ENCODE measurements around the gene SPAAR. TPM values are rescaled to one million over a fixed set of nuclear protein-coding genes. Genes with fewer than 3 reads are reported as not detected.
"Not testable (repeated sequence)": the region's sequence is repeated elsewhere in the genome, so short reads cannot be mapped to it uniquely, and the experiment has no call there.

Gene SPAAR
- total RNA-seq, 3 donors from 2014 or later (not counting 1 experiment from before 2014, with no cell fraction given): not detected

DNA sequence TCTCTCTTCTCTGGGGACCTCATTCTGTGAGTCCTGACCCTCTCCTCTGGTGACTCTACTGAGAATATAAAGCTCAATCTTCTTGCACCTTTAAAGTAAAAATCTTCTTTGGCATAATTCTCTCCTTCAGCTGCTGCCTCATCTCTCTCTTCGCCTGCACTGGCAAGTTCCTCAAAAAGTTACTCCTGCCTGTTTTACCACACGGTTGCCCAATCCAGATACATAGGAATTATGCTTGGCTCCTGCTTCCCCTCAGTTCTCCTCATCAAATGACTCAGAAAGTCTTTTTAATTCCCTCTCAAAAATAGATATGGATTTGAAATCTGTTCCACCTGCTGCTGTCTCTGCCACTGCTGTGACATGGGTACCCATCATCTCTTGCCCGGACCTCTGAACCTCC, 17.6 kb upstream of the SPAAR start:
- Mint-ChIP-seq H3K9me3 (no peaks in the 10 kb centered on the region), H3K4me3 (no peak overlapping the region), H3K27ac (no peak overlapping the region), H3K27me3 (ENCODE audit: low read depth in 2 of 2) (peaks cover 19 to 30% of the 10 kb centered on the region in 2 donors), H3K36me3 (no peaks in the 10 kb centered on the region), H3K4me1 (no peaks in the 10 kb centered on the region)
- whole genome bisulfite sequencing (ENCODE audit: insufficient coverage): 52% methylated on average over 3 of the region's 3 CpGs
- ATAC-seq (no peak), DNase-seq (no peak)
- Histone ChIP-seq H3K27ac (ENCODE audit: low read length) (no peak overlapping the region), H3K27me3 (ENCODE audit: control insufficient read depth, insufficient read depth, low read length) (peaks cover 4% of the 10 kb centered on the region), H3K4me1 (ENCODE audit: control insufficient read depth, insufficient read depth, low read length) (no peaks in the 10 kb centered on the region), H3K9me3 (ENCODE audit: control insufficient read depth, insufficient read depth, low read length) (no peaks in the 10 kb centered on the region), H3K4me3 (ENCODE audit: low read length) (no peak overlapping the region), H3K36me3 (ENCODE audit: control insufficient read depth, insufficient read depth, low read length) (no peaks in the 10 kb centered on the region)
- intact Hi-C loops (cut with micrococcal nuclease): no loop called here
- TF ChIP-seq, protein P1, sequence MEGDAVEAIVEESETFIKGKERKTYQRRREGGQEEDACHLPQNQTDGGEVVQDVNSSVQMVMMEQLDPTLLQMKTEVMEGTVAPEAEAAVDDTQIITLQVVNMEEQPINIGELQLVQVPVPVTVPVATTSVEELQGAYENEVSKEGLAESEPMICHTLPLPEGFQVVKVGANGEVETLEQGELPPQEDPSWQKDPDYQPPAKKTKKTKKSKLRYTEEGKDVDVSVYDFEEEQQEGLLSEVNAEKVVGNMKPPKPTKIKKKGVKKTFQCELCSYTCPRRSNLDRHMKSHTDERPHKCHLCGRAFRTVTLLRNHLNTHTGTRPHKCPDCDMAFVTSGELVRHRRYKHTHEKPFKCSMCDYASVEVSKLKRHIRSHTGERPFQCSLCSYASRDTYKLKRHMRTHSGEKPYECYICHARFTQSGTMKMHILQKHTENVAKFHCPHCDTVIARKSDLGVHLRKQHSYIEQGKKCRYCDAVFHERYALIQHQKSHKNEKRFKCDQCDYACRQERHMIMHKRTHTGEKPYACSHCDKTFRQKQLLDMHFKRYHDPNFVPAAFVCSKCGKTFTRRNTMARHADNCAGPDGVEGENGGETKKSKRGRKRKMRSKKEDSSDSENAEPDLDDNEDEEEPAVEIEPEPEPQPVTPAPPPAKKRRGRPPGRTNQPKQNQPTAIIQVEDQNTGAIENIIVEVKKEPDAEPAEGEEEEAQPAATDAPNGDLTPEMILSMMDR (IDR thresholded peaks at IDR 0.05): no peak

DNA sequence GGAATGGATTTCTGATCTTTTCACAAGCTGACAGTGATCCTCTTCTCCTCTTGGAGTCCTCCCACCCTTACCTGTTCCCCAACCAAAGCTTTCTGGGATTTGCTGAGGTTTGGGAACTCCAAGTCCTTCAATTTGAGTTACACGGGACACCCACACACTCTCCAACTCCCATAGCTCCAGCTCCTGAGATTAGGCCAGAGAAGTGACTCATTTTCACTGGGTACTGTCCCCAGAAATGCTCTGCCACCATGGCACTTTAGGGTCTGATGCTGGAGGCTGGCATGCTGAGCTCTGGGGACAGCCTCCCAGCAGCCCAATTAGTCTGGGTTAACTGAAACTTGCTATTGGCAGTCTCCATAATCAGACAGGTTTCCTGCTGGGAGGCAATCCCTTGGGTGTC, 17.2 kb upstream of the SPAAR start:
- ATAC-seq: no peak
- Histone ChIP-seq H3K36me3 (ENCODE audit: control insufficient read depth, insufficient read depth, low read length) (no peaks in the 10 kb centered on the region), H3K4me1 (ENCODE audit: control insufficient read depth, insufficient read depth, low read length) (no peaks in the 10 kb centered on the region), H3K27me3 (ENCODE audit: control insufficient read depth, insufficient read depth, low read length) (peaks cover 4% of the 10 kb centered on the region), H3K9me3 (ENCODE audit: control insufficient read depth, insufficient read depth, low read length) (no peaks in the 10 kb centered on the region), H3K4me3 (ENCODE audit: low read length) (no peak overlapping the region), H3K27ac (ENCODE audit: low read length) (no peak overlapping the region)
- intact Hi-C loops (cut with micrococcal nuclease): no loop called here
- TF ChIP-seq, protein P1 (IDR thresholded peaks at IDR 0.05): no peak
- Mint-ChIP-seq H3K4me1 (no peaks in the 10 kb centered on the region), H3K36me3 (no peaks in the 10 kb centered on the region), H3K27ac (no peak overlapping the region), H3K4me3 (no peak overlapping the region), H3K27me3 (ENCODE audit: low read depth in 2 of 2) (peaks cover 19 to 30% of the 10 kb centered on the region in 2 donors), H3K9me3 (no peaks in the 10 kb centered on the region)
- no peak for DNase-seq
- 94% methylated on average over 1 of the region's 1 CpG for WGBS (ENCODE audit: insufficient coverage)

DNA sequence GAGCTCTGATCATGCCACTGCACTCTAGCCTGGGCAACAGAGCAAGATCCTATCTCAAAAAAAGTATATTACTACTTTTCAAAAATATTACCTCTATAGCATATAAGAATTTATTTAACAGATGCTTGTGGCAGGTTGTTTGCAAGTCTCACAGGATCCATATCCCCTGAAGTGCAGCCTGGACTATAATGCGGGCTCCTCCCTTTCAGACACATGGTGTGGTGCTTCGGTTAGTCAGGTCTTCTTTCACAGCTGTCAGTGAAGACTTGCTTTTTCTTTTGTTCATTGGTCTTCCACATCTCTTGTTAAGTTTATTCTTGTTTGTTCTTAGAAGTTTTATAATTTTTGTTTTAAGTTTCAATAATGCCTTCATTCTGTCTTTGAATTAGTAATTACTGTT, 12.7 kb upstream of the SPAAR start:
- intact Hi-C loops (cut with micrococcal nuclease): no loop called here
- Mint-ChIP-seq H3K4me3 (no peak overlapping the region), H3K27ac (no peak overlapping the region), H3K36me3 (no peaks in the 10 kb centered on the region), H3K27me3 (ENCODE audit: low read depth in 2 of 2) (peaks cover 22 to 38% of the 10 kb centered on the region in 2 donors), H3K4me1 (no peaks in the 10 kb centered on the region), H3K9me3 (no peaks in the 10 kb centered on the region)
- ATAC-seq: no peak
- H3K9me3 ChIP-seq (ENCODE audit: control insufficient read depth, insufficient read depth, low read length): no peaks in the 10 kb centered on the region
- 100% methylated on average over 2 of the region's 2 CpGs for WGBS (ENCODE audit: insufficient coverage)
- H3K4me3 ChIP-seq (ENCODE audit: low read length): no peak overlapping the region
- H3K27me3 ChIP-seq (ENCODE audit: control insufficient read depth, insufficient read depth, low read length): peaks cover 7% of the 10 kb centered on the region
- no peak overlapping the region for H3K27ac ChIP-seq (ENCODE audit: low read length)
- TF ChIP-seq, protein P1 (IDR thresholded peaks at IDR 0.05): no peak
- H3K4me1 ChIP-seq (ENCODE audit: control insufficient read depth, insufficient read depth, low read length): no peaks in the 10 kb centered on the region
- H3K36me3 ChIP-seq (ENCODE audit: control insufficient read depth, insufficient read depth, low read length): no peaks in the 10 kb centered on the region
- DNase-seq: no peak

DNA sequence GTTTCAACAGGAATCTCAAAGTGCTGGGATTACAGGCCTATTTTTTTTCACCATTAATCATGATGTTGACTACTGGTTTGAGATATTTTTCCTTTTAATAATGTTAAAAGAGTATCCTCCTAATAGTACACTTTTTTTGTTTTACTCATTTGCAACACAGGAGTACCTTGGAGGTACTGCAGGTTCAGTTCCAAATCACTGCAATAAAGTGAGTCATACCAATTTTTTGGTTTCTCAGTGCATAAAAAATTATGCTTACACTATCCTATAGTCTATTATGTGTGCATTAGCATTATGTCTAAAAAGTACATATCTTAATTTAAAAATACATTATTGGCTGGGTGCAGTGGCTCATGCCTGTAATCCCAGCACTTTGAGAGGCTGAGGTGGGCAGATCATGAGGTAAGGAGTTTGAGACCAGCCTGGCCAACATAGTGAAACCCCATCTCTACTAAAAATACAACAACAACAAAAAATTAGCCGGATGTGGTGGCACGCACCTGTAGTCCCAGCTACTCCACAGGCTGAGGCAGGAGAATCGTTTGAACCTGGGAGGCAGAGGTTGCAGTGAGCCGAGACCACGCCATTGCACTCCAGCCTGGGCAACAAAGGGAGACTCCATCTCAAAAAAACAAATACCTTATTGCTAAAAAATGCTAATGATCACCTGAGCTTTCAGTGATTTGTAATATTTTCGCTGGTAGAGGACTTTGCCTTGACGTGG, 11.8 kb upstream of the SPAAR start:
- H3K4me3 Mint-ChIP-seq; H3K4me3 ChIP-seq (ENCODE audit: low read length); H3K27me3 ChIP-seq (ENCODE audit: control insufficient read depth, insufficient read depth, low read length); ATAC-seq; H3K27ac Mint-ChIP-seq; H3K4me1 Mint-ChIP-seq; H3K36me3 ChIP-seq (ENCODE audit: control insufficient read depth, insufficient read depth, low read length); H3K27ac ChIP-seq (ENCODE audit: low read length); DNase-seq; intact Hi-C loops (cut with micrococcal nuclease); H3K36me3 Mint-ChIP-seq; H3K9me3 Mint-ChIP-seq; H3K4me1 ChIP-seq (ENCODE audit: control insufficient read depth, insufficient read depth, low read length); H3K9me3 ChIP-seq (ENCODE audit: control insufficient read depth, insufficient read depth, low read length): not testable (repeated sequence)
- H3K27me3 Mint-ChIP-seq (ENCODE audit: low read depth in 2 of 2): peaks cover 20 to 40% of the 10 kb centered on the region in 2 donors
- 88% methylated on average over 7 of the region's 7 CpGs for WGBS (ENCODE audit: insufficient coverage)

Data from natural killer cell (primary cell).